H9 (cell line): ENCODE results near the gene SMIM41. TPM values are rescaled to one million over a fixed set of nuclear protein-coding genes. Genes with fewer than 3 reads are reported as not detected.

Experiments
- DNase-seq: peaks from one replicate; pipeline ENCODE4 v3.0.0-alpha.2; 2017
- H2AFZ ChIP-seq: one replicate; pipeline ENCODE4 v1.6.1; 2013; ENCODE audit warnings: mild to moderate bottlenecking, low read length, control low read depth, moderate library complexity
- H2AK5ac ChIP-seq: 2 replicates; pipeline ENCODE4 v1.6.1; 2013; ENCODE audit warnings: low read length, control low read depth, mixed read lengths; ENCODE audit not compliant: insufficient read length
- H2BK120ac ChIP-seq: one replicate; pipeline ENCODE4 v1.6.1; 2013; ENCODE audit warnings: low read depth, mild to moderate bottlenecking, low read length, control low read depth, inconsistent platforms; ENCODE audit not compliant: poor library complexity, severe bottlenecking
- H2BK12ac ChIP-seq: 2 replicates; pipeline ENCODE4 v1.6.1; 2013; ENCODE audit warnings: low read length, control low read depth, mixed read lengths, low read depth; ENCODE audit not compliant: insufficient read length
- H2BK15ac ChIP-seq: 2 replicates; pipeline ENCODE4 v1.6.1; 2013; ENCODE audit warnings: low read depth, low read length, control low read depth
- H2BK20ac ChIP-seq: one replicate; pipeline ENCODE4 v1.6.1; 2013; ENCODE audit warnings: low read depth, mild to moderate bottlenecking, low read length, control low read depth, inconsistent platforms; ENCODE audit not compliant: poor library complexity, severe bottlenecking
- H2BK5ac ChIP-seq: 2 replicates; pipeline ENCODE4 v1.6.1; 2013; ENCODE audit warnings: low read length, control low read depth, mixed read lengths; ENCODE audit not compliant: insufficient read length
- H3K14ac ChIP-seq: 2 replicates; pipeline ENCODE4 v1.6.1; 2013; ENCODE audit warnings: low read length, control low read depth; ENCODE audit not compliant: insufficient read depth
- H3K18ac ChIP-seq: 2 replicates; pipeline ENCODE4 v1.6.1; 2013; ENCODE audit warnings: low read depth, mild to moderate bottlenecking, mixed read lengths, low read length, control low read depth; ENCODE audit not compliant: insufficient read length
- H3K23ac ChIP-seq: 2 replicates; pipeline ENCODE4 v1.6.1; 2013; ENCODE audit warnings: low read length, control low read depth, mixed read lengths, low read depth; ENCODE audit not compliant: insufficient read length
- H3K23me2 ChIP-seq: 2 replicates; pipeline ENCODE4 v1.6.1; 2013; ENCODE audit warnings: low read depth, mild to moderate bottlenecking, mixed read lengths, low read length, control low read depth; ENCODE audit not compliant: insufficient read length, poor library complexity, severe bottlenecking
- H3K27ac ChIP-seq: 2 replicates; pipeline ENCODE4 v1.5.1; 2013; ENCODE audit warnings: low read length, control low read depth, mixed read lengths, low read depth; ENCODE audit not compliant: insufficient read length
- H3K27me3 ChIP-seq: 2 replicates; pipeline ENCODE4 v1.6.1; 2013; ENCODE audit warnings: low read length, control low read depth, inconsistent platforms; ENCODE audit not compliant: insufficient read depth
- H3K4ac ChIP-seq: 2 replicates; pipeline ENCODE4 v1.6.1; 2013; ENCODE audit warnings: low read depth, mild to moderate bottlenecking, control low read depth, inconsistent platforms, low read length, moderate library complexity
- H3K4me1 ChIP-seq: 2 replicates; pipeline ENCODE4 v1.6.1; 2013; ENCODE audit warnings: low read length, control low read depth, inconsistent platforms; ENCODE audit not compliant: insufficient read depth
- H3K4me2 ChIP-seq: 2 replicates; pipeline ENCODE4 v1.6.1; 2013; ENCODE audit warnings: low read length, control low read depth, mixed read lengths; ENCODE audit not compliant: insufficient read length, insufficient read depth
- H3K56ac ChIP-seq: 2 replicates; pipeline ENCODE4 v1.6.1; 2013; ENCODE audit warnings: low read depth, mild to moderate bottlenecking, mixed read lengths, low read length, control low read depth; ENCODE audit not compliant: insufficient read length
- H3K79me1 ChIP-seq: 2 replicates; pipeline ENCODE4 v1.6.1; 2013; ENCODE audit warnings: low read depth, mild to moderate bottlenecking, moderate library complexity, low read length, control low read depth, inconsistent platforms; ENCODE audit not compliant: insufficient read depth, poor library complexity, severe bottlenecking
- H3K79me2 ChIP-seq: 2 replicates; pipeline ENCODE4 v1.6.1; 2013; ENCODE audit warnings: low read length, control low read depth, inconsistent platforms; ENCODE audit not compliant: insufficient read depth
- H3K9ac ChIP-seq: 2 replicates; pipeline ENCODE4 v1.6.1; 2013; ENCODE audit warnings: low read length, control low read depth, mixed read lengths; ENCODE audit not compliant: insufficient read length; ENCODE audit errors: extremely low read depth
- H3K9me3 ChIP-seq: one replicate; pipeline ENCODE4 v1.6.1; 2013; ENCODE audit warnings: low read depth, low read length, inconsistent platforms; ENCODE audit not compliant: control insufficient read depth
- H3T11ph ChIP-seq: one replicate; pipeline ENCODE4 v1.6.1; 2013; ENCODE audit warnings: mild to moderate bottlenecking, low read length, control low read depth, inconsistent platforms
- H4K20me1 ChIP-seq: one replicate; pipeline ENCODE4 v1.6.1; 2013; ENCODE audit not compliant: control insufficient read depth, insufficient read length, insufficient read depth
- H4K5ac ChIP-seq: 2 replicates; pipeline ENCODE4 v1.6.1; 2013; ENCODE audit warnings: low read depth, mild to moderate bottlenecking, mixed read lengths, low read length, control low read depth; ENCODE audit not compliant: insufficient read length
- H4K8ac ChIP-seq: replicated peaks from 2 replicates; pipeline ENCODE4 v1.6.1; 2013; ENCODE audit warnings: low read length, control low read depth, mixed read lengths, low read depth; ENCODE audit not compliant: insufficient read length
- H4K91ac ChIP-seq: 2 replicates; pipeline ENCODE4 v1.6.1; 2013; ENCODE audit warnings: low read depth, mild to moderate bottlenecking, moderate library complexity, mixed read lengths, low read length, control low read depth; ENCODE audit not compliant: insufficient read length
- H3K27ac Mint-ChIP-seq, 3 experiments: 2 replicates in 2 of 3; 3 replicates in 1 of 3; pipeline ENCODE4 v1.8.0; 2020 to 2021; ENCODE audit warnings: mixed read lengths in 3 of 3, mild to moderate bottlenecking in 1 of 3, moderate library complexity in 1 of 3
- H3K27me3 Mint-ChIP-seq: 2 replicates; pipeline ENCODE4 v1.8.0; 2021; ENCODE audit warnings: low read depth, mild to moderate bottlenecking, moderate library complexity, mixed read lengths
- H3K36me3 Mint-ChIP-seq, 3 experiments: 2 replicates in 2 of 3; 3 replicates in 1 of 3; pipeline ENCODE4 v1.8.0; 2020 to 2021; ENCODE audit warnings: low read depth in 3 of 3, mixed read lengths in 3 of 3; ENCODE audit not compliant: insufficient read depth in 1 of 3
- H3K4me1 Mint-ChIP-seq, 2 experiments: 2 replicates each; pipeline ENCODE4 v1.8.0; 2020; ENCODE audit warnings: mixed read lengths in 2 of 2
- H3K4me3 Mint-ChIP-seq, 2 experiments: 2 replicates in 1 of 2; 3 replicates in 1 of 2; pipeline ENCODE4 v1.8.0; 2020 to 2021; ENCODE audit warnings: mild to moderate bottlenecking in 2 of 2, mixed read lengths in 2 of 2, moderate library complexity in 1 of 2
- H3K9me3 Mint-ChIP-seq, 2 experiments: 2 replicates in 1 of 2; 3 replicates in 1 of 2; pipeline ENCODE4 v1.8.0; 2020; ENCODE audit warnings: mild to moderate bottlenecking in 2 of 2, mixed read lengths in 2 of 2, moderate library complexity in 1 of 2
- WGBS: extraction: QIAGEN DNeasy Blood & Tissue Kit; methylation state at CpG from one replicate; pipeline ENCODE4 v1.1.7; 2013; ENCODE audit warnings: missing lambda C conversion rate, low lambda C conversion rate, mixed read lengths; ENCODE audit not compliant: insufficient read length; ENCODE audit errors: extremely low coverage; 5-methylcytosine and 5-hydroxymethylcytosine counted together
- total RNA-seq: library from RNA; stranded (reverse); gene quantifications from 2 replicates; pipeline ENCODE4 v1.2.1, GENCODE V29; 2021
- TF ChIP-seq, protein P1 (sequence below): fragments of 200-600 bp; sonication (generic); conservative IDR thresholded peaks from 3 replicates; pipeline ENCODE4 v1.8.0; 2021; ENCODE audit warnings: antibody characterized with exemption, mild to moderate bottlenecking

SMIM41 gene
- total RNA-seq, 1 experiment from 2014 or later: not detected

- H3K56ac ChIP-seq: no peak overlapping the region
- no peaks in the 10 kb centered on the region for H3K27me3 ChIP-seq
- H3K9ac ChIP-seq: no peak overlapping the region
- H2BK5ac ChIP-seq: no peak overlapping the region
- no peak overlapping the region for H3K18ac ChIP-seq
- H3K4me2 ChIP-seq: no peak overlapping the region
- H3K79me2 ChIP-seq: no peaks in the 10 kb centered on the region
- H3K23ac ChIP-seq: no peak overlapping the region
- no peaks in the 10 kb centered on the region for H3K9me3 ChIP-seq
- H2BK15ac ChIP-seq: no peak overlapping the region
- peaks cover 0 to 3% of the 10 kb centered on the region in 2 experiments; a peak in 1 of 4 replicates for H3K4me1 Mint-ChIP-seq
- H3K27me3 Mint-ChIP-seq: peaks cover 6% of the 10 kb centered on the region
- no peak overlapping the region for H2AK5ac ChIP-seq
- H3K4ac ChIP-seq: no peak overlapping the region
- no peaks in the 10 kb centered on the region for H3K36me3 Mint-ChIP-seq
- no peak overlapping the region for H4K8ac ChIP-seq
- H3K4me1 ChIP-seq: no peaks in the 10 kb centered on the region
- TF ChIP-seq, protein P1, sequence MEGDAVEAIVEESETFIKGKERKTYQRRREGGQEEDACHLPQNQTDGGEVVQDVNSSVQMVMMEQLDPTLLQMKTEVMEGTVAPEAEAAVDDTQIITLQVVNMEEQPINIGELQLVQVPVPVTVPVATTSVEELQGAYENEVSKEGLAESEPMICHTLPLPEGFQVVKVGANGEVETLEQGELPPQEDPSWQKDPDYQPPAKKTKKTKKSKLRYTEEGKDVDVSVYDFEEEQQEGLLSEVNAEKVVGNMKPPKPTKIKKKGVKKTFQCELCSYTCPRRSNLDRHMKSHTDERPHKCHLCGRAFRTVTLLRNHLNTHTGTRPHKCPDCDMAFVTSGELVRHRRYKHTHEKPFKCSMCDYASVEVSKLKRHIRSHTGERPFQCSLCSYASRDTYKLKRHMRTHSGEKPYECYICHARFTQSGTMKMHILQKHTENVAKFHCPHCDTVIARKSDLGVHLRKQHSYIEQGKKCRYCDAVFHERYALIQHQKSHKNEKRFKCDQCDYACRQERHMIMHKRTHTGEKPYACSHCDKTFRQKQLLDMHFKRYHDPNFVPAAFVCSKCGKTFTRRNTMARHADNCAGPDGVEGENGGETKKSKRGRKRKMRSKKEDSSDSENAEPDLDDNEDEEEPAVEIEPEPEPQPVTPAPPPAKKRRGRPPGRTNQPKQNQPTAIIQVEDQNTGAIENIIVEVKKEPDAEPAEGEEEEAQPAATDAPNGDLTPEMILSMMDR: peak; percentile 98
- H2BK12ac ChIP-seq: no peak overlapping the region
- H3K79me1 ChIP-seq: no peaks in the 10 kb centered on the region
- H2BK120ac ChIP-seq: no peak overlapping the region
- no peak overlapping the region for H4K91ac ChIP-seq
- no CpG with 5 or more reads among the region's 15 CpGs for WGBS
- no peak overlapping the region for H3T11ph ChIP-seq
- H3K4me3 Mint-ChIP-seq: no peak overlapping the region
- no peaks in the 10 kb centered on the region for H4K20me1 ChIP-seq
- H3K14ac ChIP-seq: no peak overlapping the region
- no peak overlapping the region for H3K27ac ChIP-seq
- peak; percentile 92 for DNase-seq
- no peak overlapping the region for H4K5ac ChIP-seq
- H2BK20ac ChIP-seq: no peak overlapping the region
- H3K27ac Mint-ChIP-seq: no peak overlapping the region
- H2AFZ ChIP-seq: no peak overlapping the region
- H3K9me3 Mint-ChIP-seq: peaks cover 0 to 3% of the 10 kb centered on the region in 2 experiments; a peak in 3 of 5 replicates
- no peaks in the 10 kb centered on the region for H3K23me2 ChIP-seq
These were observed 77.5 kb downstream of the SMIM41 start for GRCh38 chr12:52156757-52157565.
